Endodermal cell (in vitro differentiated cells): ENCODE results near the gene MOGAT1. TPM values are rescaled to one million over a fixed set of nuclear protein-coding genes. Genes with fewer than 3 reads are reported as not detected.

Experiments
- DNase-seq: peaks from one replicate; pipeline ENCODE4 v3.0.0-alpha.2; 2017
- H3K27ac ChIP-seq: 2 replicates; pipeline ENCODE4 v1.5.1; 2013; ENCODE audit warnings: mild to moderate bottlenecking, low read depth, low read length, moderate library complexity
- H3K27me3 ChIP-seq: 2 replicates; pipeline ENCODE4 v1.6.1; 2013; ENCODE audit warnings: mild to moderate bottlenecking, low read length, moderate library complexity; ENCODE audit not compliant: insufficient read depth, control insufficient read depth, poor library complexity, severe bottlenecking
- H3K36me3 ChIP-seq: 2 replicates; pipeline ENCODE4 v1.7.0; 2013; ENCODE audit warnings: mild to moderate bottlenecking, low read length, moderate library complexity; ENCODE audit not compliant: control insufficient read depth, insufficient read depth
- H3K4me1 ChIP-seq: one replicate; pipeline ENCODE4 v1.7.0; 2013; ENCODE audit warnings: low read length; ENCODE audit not compliant: control insufficient read depth, insufficient read depth
- H3K4me3 ChIP-seq: 2 replicates; pipeline ENCODE4 v1.5.1; 2013; ENCODE audit warnings: mild to moderate bottlenecking, low read length, moderate library complexity
- H3K9ac ChIP-seq: 2 replicates; pipeline ENCODE4 v1.6.1; 2013; ENCODE audit warnings: mild to moderate bottlenecking, low read length, moderate library complexity; ENCODE audit not compliant: poor library complexity, severe bottlenecking; ENCODE audit errors: extremely low read depth
- H3K9me3 ChIP-seq: 2 replicates; pipeline ENCODE4 v1.6.1; 2013; ENCODE audit warnings: mild to moderate bottlenecking, low read length, moderate library complexity; ENCODE audit not compliant: control insufficient read depth
- H3K27ac Mint-ChIP-seq: 2 replicates; pipeline ENCODE4 v1.8.0; 2020; ENCODE audit warnings: mixed read lengths
- H3K27me3 Mint-ChIP-seq: 2 replicates; pipeline ENCODE4 v1.8.0; 2021; ENCODE audit warnings: mild to moderate bottlenecking, mixed read lengths; ENCODE audit not compliant: insufficient read depth
- H3K36me3 Mint-ChIP-seq: 2 replicates; pipeline ENCODE4 v1.8.0; 2020; ENCODE audit warnings: low read depth, mixed read lengths
- H3K4me1 Mint-ChIP-seq: 2 replicates; pipeline ENCODE4 v1.8.0; 2020; ENCODE audit warnings: mixed read lengths
- H3K4me3 Mint-ChIP-seq: 2 replicates; pipeline ENCODE4 v1.8.0; 2020; ENCODE audit warnings: mild to moderate bottlenecking, moderate library complexity, mixed read lengths
- H3K9me3 Mint-ChIP-seq: 2 replicates; pipeline ENCODE4 v1.8.0; 2020; ENCODE audit warnings: mild to moderate bottlenecking, mixed read lengths
- WGBS, 2 experiments: methylation state at CpG; one replicate each; pipeline versions ENCODE4 v1.1.5 to v1.1.7; 2013; ENCODE audit warnings: missing lambda C conversion rate in 2 of 2, mixed read lengths in 1 of 2; ENCODE audit not compliant: insufficient coverage in 1 of 2, insufficient read length in 1 of 2; 5-methylcytosine and 5-hydroxymethylcytosine counted together
- total RNA-seq, 2 donors: library from RNA; stranded (reverse); fragmentation: NEBNext Ultra II Directional in 1 of 2; extraction: Animal tissue kit (Norgen Biotek cat#: 25700) in 1 of 2; gene quantifications; 2 replicates in 1 of 2; 3 replicates in 1 of 2; pipeline ENCODE4 v1.2.1, GENCODE V29; 2021
- TF ChIP-seq, protein P1 (sequence below): fragments of 200-600 bp; sonication (generic); conservative IDR thresholded peaks from 2 replicates; pipeline ENCODE4 v1.5.0; 2021; ENCODE audit warnings: antibody characterized with exemption, mild to moderate bottlenecking

The MOGAT1 gene
- total RNA-seq, 2 donors from 2014 or later: not detected

DNA sequence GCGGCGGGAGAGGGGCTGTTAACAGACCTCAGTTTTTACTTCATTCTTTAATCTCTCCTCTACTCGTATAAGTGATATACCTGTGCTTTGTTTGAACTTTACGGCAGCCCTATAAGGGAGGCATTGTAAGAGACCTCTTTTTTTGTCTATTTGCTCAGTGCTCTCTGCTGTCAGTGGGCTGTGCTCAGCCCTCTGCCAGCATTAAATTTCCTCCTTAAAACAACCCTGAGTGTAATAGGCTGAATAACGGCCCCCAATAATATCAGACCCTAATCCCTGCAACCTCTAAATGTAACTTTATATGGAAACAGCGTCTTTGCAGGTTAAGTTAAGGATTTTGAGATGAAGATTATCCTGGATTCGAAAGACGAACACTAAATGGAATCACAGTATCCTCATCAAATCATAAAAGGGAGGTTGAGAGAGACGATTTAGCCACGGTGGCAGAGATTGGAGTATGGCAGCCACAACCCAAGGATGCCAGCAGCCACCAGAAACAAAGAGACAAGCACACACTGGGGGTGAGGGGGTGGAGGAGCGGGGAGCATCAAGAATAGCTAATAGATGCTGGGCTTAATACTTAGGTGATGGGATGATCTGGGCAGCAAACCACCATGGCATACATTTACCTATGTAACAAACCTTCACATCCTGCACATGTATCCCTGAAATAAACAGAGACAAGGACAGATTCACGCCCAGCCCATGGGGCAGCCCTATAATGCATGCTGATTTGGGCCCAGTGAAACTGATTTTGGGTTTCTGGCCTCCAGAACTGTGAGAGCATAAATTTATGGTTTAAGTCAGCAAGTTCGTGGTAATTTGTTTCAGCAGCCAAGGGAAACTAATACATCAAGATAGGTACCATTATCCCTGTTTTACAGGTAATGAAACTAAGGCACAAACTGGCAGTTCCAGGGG lies 14.7 kb upstream of the MOGAT1 start:
- H3K27me3 Mint-ChIP-seq: no peaks in the 10 kb centered on the region
- peak overlapping the region; percentile 92 for H3K9ac ChIP-seq
- H3K27ac ChIP-seq: peak overlapping the region; percentile 97
- H3K27me3 ChIP-seq: no peaks in the 10 kb centered on the region
- no peaks in the 10 kb centered on the region for H3K9me3 Mint-ChIP-seq
- TF ChIP-seq, protein P1, sequence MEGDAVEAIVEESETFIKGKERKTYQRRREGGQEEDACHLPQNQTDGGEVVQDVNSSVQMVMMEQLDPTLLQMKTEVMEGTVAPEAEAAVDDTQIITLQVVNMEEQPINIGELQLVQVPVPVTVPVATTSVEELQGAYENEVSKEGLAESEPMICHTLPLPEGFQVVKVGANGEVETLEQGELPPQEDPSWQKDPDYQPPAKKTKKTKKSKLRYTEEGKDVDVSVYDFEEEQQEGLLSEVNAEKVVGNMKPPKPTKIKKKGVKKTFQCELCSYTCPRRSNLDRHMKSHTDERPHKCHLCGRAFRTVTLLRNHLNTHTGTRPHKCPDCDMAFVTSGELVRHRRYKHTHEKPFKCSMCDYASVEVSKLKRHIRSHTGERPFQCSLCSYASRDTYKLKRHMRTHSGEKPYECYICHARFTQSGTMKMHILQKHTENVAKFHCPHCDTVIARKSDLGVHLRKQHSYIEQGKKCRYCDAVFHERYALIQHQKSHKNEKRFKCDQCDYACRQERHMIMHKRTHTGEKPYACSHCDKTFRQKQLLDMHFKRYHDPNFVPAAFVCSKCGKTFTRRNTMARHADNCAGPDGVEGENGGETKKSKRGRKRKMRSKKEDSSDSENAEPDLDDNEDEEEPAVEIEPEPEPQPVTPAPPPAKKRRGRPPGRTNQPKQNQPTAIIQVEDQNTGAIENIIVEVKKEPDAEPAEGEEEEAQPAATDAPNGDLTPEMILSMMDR: no peak
- no peaks in the 10 kb centered on the region for H3K36me3 ChIP-seq
- no peaks in the 10 kb centered on the region for H3K4me1 ChIP-seq
- peak overlapping the region; percentile 99 for H3K4me3 ChIP-seq
- H3K36me3 Mint-ChIP-seq: no peaks in the 10 kb centered on the region
- peaks cover 22% of the 10 kb centered on the region for H3K4me1 Mint-ChIP-seq
- WGBS, 2 experiments: 28 to 29% methylated on average over 7 to 13 of the region's 13 CpGs
- H3K27ac Mint-ChIP-seq: peak overlapping the region; percentile 99
- peak; percentile 56 for DNase-seq
- H3K9me3 ChIP-seq: no peaks in the 10 kb centered on the region
- H3K4me3 Mint-ChIP-seq: peak overlapping the region; percentile 93

DNA sequence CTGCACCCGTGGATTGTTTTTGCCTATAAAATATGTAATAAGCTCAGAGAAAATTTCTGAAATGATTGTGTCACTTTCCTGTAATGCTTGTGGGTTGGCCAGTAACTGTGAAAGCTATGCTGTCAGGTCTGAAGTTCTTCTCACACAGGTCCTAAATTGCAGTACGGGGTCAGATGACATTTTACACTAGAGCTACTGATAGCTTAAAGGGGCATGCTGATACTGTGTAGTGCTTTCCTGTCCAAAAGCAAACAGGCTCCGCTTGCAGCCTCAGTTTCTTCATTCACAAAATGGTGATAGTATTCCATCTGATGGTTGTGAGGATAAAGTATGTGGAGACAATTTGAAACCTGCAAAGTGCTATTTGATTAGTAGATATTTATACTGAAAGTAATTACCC lies 8.0 kb upstream of the MOGAT1 start:
- TF ChIP-seq, protein P1: no peak
- WGBS, 2 experiments: 86 to 91% methylated on average over 1 to 3 of the region's 3 CpGs

DNA sequence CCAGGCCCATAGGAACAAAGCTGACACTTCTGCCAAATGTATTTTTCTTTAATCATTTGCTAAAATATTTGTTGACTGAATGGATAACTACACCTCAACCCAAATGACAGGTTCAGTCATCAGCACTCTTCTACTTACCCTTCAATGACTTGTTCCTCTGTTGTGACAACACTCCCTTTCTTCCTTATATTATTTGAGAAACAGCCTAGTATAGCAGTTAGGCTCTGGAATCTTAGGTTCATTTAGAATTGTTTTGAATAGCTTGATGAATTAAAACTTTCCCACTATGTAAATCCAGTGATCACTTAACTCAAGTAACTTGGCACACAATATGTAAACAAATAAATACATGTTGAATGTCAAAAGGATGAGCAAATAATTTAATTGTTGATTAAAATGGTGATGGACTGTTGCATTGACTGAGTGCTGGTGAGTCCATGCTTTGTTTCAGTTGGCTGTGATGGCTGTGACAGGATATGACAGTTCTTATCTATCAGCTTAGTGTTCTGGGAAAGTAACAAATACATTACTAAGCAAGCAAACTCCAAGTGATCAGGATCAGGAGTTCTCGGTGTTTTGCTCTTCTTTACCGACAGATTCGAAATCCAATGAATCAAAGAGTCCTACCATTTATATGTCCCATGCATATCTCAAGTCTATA lies 2.8 kb upstream of the MOGAT1 start:
- TF ChIP-seq, protein P1: no peak
- peaks cover 61% of the 10 kb centered on the region for H3K27me3 Mint-ChIP-seq
- H3K4me3 Mint-ChIP-seq: no peak overlapping the region
- H3K4me3 ChIP-seq: no peak overlapping the region
- no peaks in the 10 kb centered on the region for H3K36me3 Mint-ChIP-seq
- no peaks in the 10 kb centered on the region for H3K9me3 ChIP-seq
- H3K27ac Mint-ChIP-seq: no peak overlapping the region
- no peaks in the 10 kb centered on the region for H3K4me1 ChIP-seq
- H3K9ac ChIP-seq: no peak overlapping the region
- DNase-seq: no peak
- H3K36me3 ChIP-seq: no peaks in the 10 kb centered on the region
- no peaks in the 10 kb centered on the region for H3K9me3 Mint-ChIP-seq
- no peak overlapping the region for H3K27ac ChIP-seq
- WGBS, 2 experiments: 89 to 94% methylated on average over 3 of the region's 3 CpGs
- H3K27me3 ChIP-seq: peaks cover 27% of the 10 kb centered on the region
- peaks cover 10% of the 10 kb centered on the region for H3K4me1 Mint-ChIP-seq

More for the DNA sequence above, 8.0 kb upstream of the MOGAT1 start:
- Mint-ChIP-seq H3K36me3 (no peaks in the 10 kb centered on the region), H3K4me3 (no peak overlapping the region), H3K27me3 (peaks cover 15% of the 10 kb centered on the region), H3K27ac (no peak overlapping the region), H3K9me3 (no peaks in the 10 kb centered on the region), H3K4me1 (no peaks in the 10 kb centered on the region)
- DNase-seq: no peak
- no peak overlapping the region for H3K9ac ChIP-seq
- no peaks in the 10 kb centered on the region for H3K4me1 ChIP-seq
- no peak overlapping the region for H3K27ac ChIP-seq
- H3K27me3 ChIP-seq: no peaks in the 10 kb centered on the region
- no peaks in the 10 kb centered on the region for H3K9me3 ChIP-seq
- no peaks in the 10 kb centered on the region for H3K36me3 ChIP-seq
- H3K4me3 ChIP-seq: no peak overlapping the region
